VCaP (cell line): Measurements from ENCODE around the gene FAR2.
"Not testable (repeated sequence)": the region's sequence is repeated elsewhere in the genome, so short reads cannot be mapped to it uniquely, and the experiment has no call there.

ENCODE experiments used
- H3K27ac ChIP-seq: fragments of 450-650 bp; 2 replicates; pipeline ENCODE4 v1.5.1; 2017
- TF ChIP-seq, protein P1 (sequence below): fragments of 450-650 bp; conservative IDR thresholded peaks from 2 replicates; pipeline ENCODE4 v1.5.1; 2017; ENCODE audit warnings: mild to moderate bottlenecking, moderate library complexity

The FAR2 gene

DNA sequence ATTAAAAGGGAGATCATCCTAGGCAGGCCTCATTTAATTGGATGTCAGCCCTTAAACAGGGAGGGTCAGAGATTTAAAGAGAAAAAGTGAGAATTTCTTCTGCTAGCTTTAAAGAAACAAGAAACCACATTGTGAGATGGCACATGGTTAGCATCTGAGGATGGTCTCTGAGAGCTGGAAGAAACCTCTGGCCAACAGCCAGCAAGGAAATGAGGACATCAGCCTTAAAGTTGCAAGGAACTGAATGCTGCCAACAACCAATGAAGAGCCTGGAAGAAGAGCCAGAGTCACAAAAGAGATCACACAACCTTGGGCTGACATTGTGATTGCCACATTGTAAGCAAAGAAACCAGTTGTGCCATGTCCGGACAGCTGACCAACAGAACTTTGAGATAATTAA lies 17.5 kb upstream of the FAR2 start:
- TF ChIP-seq, protein P1, sequence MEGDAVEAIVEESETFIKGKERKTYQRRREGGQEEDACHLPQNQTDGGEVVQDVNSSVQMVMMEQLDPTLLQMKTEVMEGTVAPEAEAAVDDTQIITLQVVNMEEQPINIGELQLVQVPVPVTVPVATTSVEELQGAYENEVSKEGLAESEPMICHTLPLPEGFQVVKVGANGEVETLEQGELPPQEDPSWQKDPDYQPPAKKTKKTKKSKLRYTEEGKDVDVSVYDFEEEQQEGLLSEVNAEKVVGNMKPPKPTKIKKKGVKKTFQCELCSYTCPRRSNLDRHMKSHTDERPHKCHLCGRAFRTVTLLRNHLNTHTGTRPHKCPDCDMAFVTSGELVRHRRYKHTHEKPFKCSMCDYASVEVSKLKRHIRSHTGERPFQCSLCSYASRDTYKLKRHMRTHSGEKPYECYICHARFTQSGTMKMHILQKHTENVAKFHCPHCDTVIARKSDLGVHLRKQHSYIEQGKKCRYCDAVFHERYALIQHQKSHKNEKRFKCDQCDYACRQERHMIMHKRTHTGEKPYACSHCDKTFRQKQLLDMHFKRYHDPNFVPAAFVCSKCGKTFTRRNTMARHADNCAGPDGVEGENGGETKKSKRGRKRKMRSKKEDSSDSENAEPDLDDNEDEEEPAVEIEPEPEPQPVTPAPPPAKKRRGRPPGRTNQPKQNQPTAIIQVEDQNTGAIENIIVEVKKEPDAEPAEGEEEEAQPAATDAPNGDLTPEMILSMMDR: no peak
- H3K27ac ChIP-seq: no peak overlapping the region

DNA sequence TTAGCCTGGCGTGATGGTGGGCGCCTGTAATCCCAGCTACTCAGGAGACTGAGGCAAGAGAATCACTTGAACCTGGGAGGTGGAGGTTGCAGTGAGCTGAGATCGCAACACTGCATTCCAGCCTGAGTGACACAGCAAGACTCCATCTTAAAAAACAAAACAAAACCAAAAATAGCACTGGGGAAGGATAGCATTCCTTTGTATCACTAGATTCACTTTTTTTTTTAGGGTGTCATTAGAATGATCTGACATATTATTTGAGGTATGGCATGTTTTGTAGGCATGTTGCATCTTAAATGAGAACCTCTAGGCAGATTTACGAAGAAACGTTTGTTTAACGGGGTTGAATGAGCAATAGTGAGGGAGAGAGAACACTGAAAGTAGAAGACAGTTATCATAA lies 16.8 kb upstream of the FAR2 start:
- TF ChIP-seq, protein P1: no peak
- H3K27ac ChIP-seq: no peak overlapping the region

DNA sequence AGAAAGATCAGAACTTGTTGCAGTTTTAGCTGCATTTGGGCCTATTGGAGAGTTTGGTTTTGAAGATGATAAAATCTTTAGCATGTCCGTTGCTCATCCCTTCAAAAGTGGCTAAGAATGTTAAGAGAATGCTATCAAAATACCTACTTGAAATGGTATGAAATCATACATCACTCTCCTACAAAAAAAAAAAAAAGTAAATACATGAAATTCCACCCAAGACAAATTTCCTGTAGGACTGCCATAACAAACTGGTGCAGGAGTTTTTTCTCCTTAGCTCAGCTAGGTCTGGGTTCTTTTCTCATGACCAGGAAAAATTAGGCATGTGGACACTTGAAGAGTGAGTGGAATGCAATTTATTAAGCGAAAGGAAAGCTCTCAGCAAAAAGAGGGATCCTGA lies 15.9 kb upstream of the FAR2 start:
- TF ChIP-seq, protein P1: no peak
- no peak overlapping the region for H3K27ac ChIP-seq

DNA sequence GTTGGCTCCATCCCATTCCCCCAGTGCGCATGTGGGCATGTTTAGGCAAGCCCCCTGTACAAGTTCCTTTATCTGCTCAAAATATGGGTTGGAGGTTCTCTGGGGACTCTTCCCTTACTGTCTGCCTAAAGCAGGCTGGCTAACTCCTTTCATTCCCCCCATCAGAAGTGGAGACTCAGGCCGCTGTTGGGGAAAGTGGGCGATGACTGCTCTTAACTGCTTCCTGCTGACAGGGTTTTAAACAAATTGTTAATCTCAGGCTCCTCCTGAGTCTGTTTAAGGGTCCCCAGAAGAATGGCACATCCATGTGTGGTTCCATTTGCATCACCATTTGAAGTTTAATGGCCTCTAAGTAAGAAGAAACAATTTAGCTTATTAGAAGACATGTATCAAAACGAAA lies 15.4 kb upstream of the FAR2 start:
- H3K27ac ChIP-seq: no peak overlapping the region
- TF ChIP-seq, protein P1: no peak

DNA sequence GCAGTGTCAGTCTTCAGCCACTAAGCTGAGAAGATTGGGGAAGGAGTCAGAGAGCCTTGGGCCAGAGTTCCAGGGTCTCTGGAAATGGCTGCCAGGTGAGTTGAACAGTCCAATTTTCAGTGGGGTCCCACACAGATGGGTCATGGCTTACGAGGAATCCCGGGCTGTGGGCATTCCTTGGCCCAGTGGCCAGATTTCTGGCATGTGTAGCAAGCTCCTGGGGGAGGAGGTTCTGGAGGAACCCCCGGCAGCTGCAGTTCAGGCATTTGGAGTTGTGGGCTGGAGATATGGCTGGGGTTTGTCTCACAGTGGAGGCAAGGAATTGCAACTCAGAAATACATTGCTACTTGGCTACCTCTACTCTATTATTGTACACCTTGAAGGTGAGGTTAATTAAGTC lies 10.8 kb upstream of the FAR2 start:
- H3K27ac ChIP-seq: not testable (repeated sequence)

DNA sequence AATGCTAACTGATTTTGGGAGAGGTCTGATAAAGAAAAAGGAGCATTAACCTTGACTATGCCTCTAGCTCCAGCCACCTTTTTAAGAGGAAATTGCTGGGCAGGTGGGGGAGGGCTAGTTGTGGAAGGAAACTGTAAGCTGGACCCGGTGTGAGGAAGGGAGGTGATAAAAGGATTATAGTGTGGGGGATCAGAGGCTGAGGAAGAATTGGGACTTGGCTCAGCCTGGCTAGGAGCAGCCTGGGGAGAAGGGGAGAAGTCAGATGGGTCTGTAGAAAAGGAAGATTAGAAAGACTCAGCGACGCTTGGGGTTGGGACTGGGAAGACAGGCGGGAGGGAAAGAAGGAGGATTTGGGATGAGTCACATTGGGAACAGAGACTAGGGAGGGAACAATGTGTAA lies 10.2 kb upstream of the FAR2 start:
- not testable (repeated sequence) for H3K27ac ChIP-seq

DNA sequence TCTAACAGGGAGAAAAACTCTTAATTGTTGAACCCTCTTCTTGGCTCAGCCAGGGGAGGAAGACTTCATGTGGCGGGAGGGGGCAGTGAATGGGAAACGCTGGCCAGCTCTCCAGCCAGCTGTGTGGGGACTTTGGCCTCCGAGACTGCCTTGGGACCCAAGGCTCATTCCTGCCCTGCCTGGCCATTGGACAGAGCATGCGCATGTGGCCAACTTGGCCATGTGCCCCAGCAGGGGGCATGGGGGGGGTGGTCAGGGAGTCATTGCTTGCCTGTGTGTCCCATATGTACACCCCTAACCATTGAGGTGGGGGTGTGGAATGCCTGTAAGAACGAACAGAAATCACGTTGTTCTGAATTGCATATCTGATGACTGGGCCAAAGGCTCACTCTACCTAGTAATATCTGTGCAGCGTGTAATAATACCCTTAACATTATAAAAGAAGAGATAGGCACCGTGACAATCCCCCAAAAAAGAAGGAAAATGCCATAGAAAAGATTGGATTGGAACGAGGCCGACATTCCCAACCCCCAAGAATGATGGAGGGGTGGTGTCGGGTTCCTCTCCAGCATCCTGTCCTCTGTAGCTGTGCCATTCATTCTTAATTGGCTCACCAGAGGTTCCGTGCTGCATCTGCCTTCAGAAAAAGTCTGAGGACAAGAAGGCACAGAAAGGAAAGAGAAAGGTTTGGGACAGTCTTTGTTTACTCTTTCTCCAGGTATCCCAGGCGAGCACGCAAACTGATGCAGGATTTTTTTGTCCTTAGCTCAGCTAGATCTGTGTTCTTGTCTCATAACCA lies 3.5 kb upstream of the FAR2 start:
- TF ChIP-seq, protein P1: no peak
- H3K27ac ChIP-seq: no peak overlapping the region

DNA sequence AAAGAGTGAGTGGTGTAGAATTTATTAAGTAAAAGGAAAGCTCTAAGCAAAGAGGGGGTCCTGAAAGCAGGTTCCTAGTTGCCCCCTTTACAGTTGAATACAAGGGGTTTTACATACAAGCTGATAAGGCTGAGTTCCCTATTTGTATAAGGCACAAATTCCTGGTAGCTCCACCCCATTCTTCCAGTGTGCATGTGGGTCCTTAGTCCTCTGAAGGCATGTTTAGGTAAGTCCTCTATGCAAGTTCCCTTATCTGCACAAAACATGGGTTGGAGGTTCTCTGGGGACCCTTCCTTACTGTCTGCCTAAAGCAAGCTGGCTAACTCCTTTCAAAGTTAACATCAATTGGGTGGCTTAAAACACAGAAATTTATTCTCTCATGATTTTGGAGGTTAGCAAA lies 2.9 kb upstream of the FAR2 start:
- H3K27ac ChIP-seq: no peak overlapping the region
- TF ChIP-seq, protein P1: no peak
